Inflammatory macrophage treated with lipopolysaccharide for 1 hour (primary cell): ENCODE data around the gene DNALI1.
A peak's percentile ranks its signal among the peaks of the same experiment; 100 is the strongest.
"Not testable (repeated sequence)": the region's sequence is repeated elsewhere in the genome, so short reads cannot be mapped to it uniquely, and the experiment has no call there.

Experiments used
- DNase-seq, 2 donors: peaks; one replicate each; pipeline ENCODE4 v3.0.0-alpha.2; 2020 to 2022

DNALI1 gene

GRCh38 chr1:37557402-37557801 is 662 bp downstream of the DNALI1 start:
- DNase-seq, result no peak

GRCh38 chr1:37558411-37558810 is 1.7 kb downstream of the DNALI1 start:
- no peak for DNase-seq

GRCh38 chr1:37559080-37559479 is 2.3 kb downstream of the DNALI1 start:
- DNase-seq, result no peak

GRCh38 chr1:37559957-37560379 is 3.2 kb downstream of the DNALI1 start:
- DNase-seq, result not testable (repeated sequence)

GRCh38 chr1:37560401-37561132 is 3.8 kb downstream of the DNALI1 start:
- DNase-seq, result no peak

GRCh38 chr1:37561133-37562132 is 4.7 kb downstream of the DNALI1 start:
- peak in 1 of 2 donors; percentile 4 for DNase-seq

GRCh38 chr1:37562984-37563383 is 6.2 kb downstream of the DNALI1 start:
- no peak for DNase-seq

- DNase-seq, result no peak
Measured at GRCh38 chr1:37564892-37565291, 8.2 kb downstream of the DNALI1 start.

- DNase-seq, result no peak
Measured at GRCh38 chr1:37567023-37567422, 10.3 kb downstream of the DNALI1 start.

- no peak for DNase-seq
Measured at GRCh38 chr1:37570528-37571334, 14.0 kb downstream of the DNALI1 start.

GRCh38 chr1:37574834-37575480 is 18.2 kb downstream of the DNALI1 start:
- DNase-seq, result no peak

- no peak for DNase-seq
Measured at GRCh38 chr1:37575692-37576091, 19.0 kb downstream of the DNALI1 start.

GRCh38 chr1:37584544-37584943 is 27.8 kb downstream of the DNALI1 start:
- not testable (repeated sequence) for DNase-seq

- DNase-seq, result no peak
Measured at GRCh38 chr1:37588939-37589338, 32.2 kb downstream of the DNALI1 start.

- no peak for DNase-seq
Measured at GRCh38 chr1:37593726-37594125, 37.0 kb downstream of the DNALI1 start.

- peak; percentile 96 to 99 for DNase-seq
Measured at GRCh38 chr1:37595440-37596181, 38.9 kb downstream of the DNALI1 start, which contains the start of gene GNL2. GNL2 (minus strand) TSS chr1:37595937; CDS start chr1:37595822, 115 bp downstream.

- no peak for DNase-seq
Measured at GRCh38 chr1:37596182-37596667, 39.5 kb downstream of the DNALI1 start.

GRCh38 chr1:37599940-37600339 is 43.2 kb downstream of the DNALI1 start:
- DNase-seq, result no peak

GRCh38 chr1:37601441-37601840 is 44.7 kb downstream of the DNALI1 start:
- no peak for DNase-seq

GRCh38 chr1:37602750-37603694 is 46.3 kb downstream of the DNALI1 start:
- DNase-seq, result peak; percentile 31 to 54
